Neural progenitor cell (in vitro differentiated cells): Measurements from ENCODE around the gene PRDM12. TPM values are rescaled to one million over a fixed set of nuclear protein-coding genes. Genes with fewer than 3 reads are reported as not detected.
A peak's percentile ranks its signal among the peaks of the same experiment; 100 is the strongest.

Source experiments
- DNase-seq: peaks from one replicate; pipeline ENCODE4 v3.0.0-alpha.2; 2016; ENCODE audit warnings: low spot score
- H2AFZ ChIP-seq: fragments of 200-600 bp; sonication (generic); replicated peaks from 2 replicates; pipeline ENCODE4 v1.6.1; 2016; ENCODE audit warnings: antibody characterized with exemption
- H3F3A ChIP-seq: fragments of 200-600 bp; sonication (generic); 2 replicates; pipeline ENCODE4 v1.6.1; 2016; ENCODE audit warnings: antibody characterized with exemption, low read depth
- H3K27ac ChIP-seq: fragments of 200-600 bp; sonication (generic); 2 replicates; pipeline ENCODE4 v1.5.1; 2016; ENCODE audit warnings: mild to moderate bottlenecking
- H3K27me3 ChIP-seq: fragments of 200-600 bp; sonication (generic); 2 replicates; pipeline ENCODE4 v1.6.1; 2016; ENCODE audit warnings: mild to moderate bottlenecking, moderate library complexity
- H3K36me3 ChIP-seq: fragments of 200-600 bp; sonication (generic); 2 replicates; pipeline ENCODE4 v1.5.1; 2016
- H3K4me1 ChIP-seq: fragments of 200-600 bp; sonication (generic); 2 replicates; pipeline ENCODE4 v1.6.1; 2016; ENCODE audit warnings: mixed run types
- H3K4me2 ChIP-seq: fragments of 200-600 bp; sonication (generic); 2 replicates; pipeline ENCODE4 v1.6.1; 2016
- H3K4me3 ChIP-seq: fragments of 200-600 bp; sonication (generic); 2 replicates; pipeline ENCODE4 v1.5.1; 2016
- H3K79me2 ChIP-seq: fragments of 200-600 bp; sonication (generic); 2 replicates; pipeline ENCODE4 v1.6.1; 2016; ENCODE audit warnings: low read depth
- H3K9ac ChIP-seq: fragments of 200-600 bp; sonication (generic); 2 replicates; pipeline ENCODE4 v1.6.1; 2016
- H3K9me3 ChIP-seq: fragments of 200-600 bp; sonication (generic); 2 replicates; pipeline ENCODE4 v1.5.1; 2016; ENCODE audit warnings: low read depth
- H4K20me1 ChIP-seq: fragments of 200-600 bp; sonication (generic); 2 replicates; pipeline ENCODE4 v1.6.1; 2016; ENCODE audit warnings: low read depth
- H3K27ac Mint-ChIP-seq: 3 replicates; pipeline ENCODE4 v1.8.0; 2021; ENCODE audit warnings: mixed read lengths
- H3K27me3 Mint-ChIP-seq: 2 replicates; pipeline ENCODE4 v1.8.0; 2022; ENCODE audit warnings: low read depth, mild to moderate bottlenecking, inconsistent platforms, moderate library complexity, mixed read lengths; ENCODE audit not compliant: insufficient read depth
- H3K36me3 Mint-ChIP-seq: 3 replicates; pipeline ENCODE4 v1.8.0; 2021; ENCODE audit warnings: mixed read lengths
- H3K4me1 Mint-ChIP-seq: 3 replicates; pipeline ENCODE4 v1.8.0; 2021; ENCODE audit warnings: mixed read lengths
- H3K4me3 Mint-ChIP-seq: 3 replicates; pipeline ENCODE4 v1.8.0; 2021; ENCODE audit warnings: mild to moderate bottlenecking, moderate library complexity, mixed read lengths
- H3K9me3 Mint-ChIP-seq: 3 replicates; pipeline ENCODE4 v1.8.0; 2020; ENCODE audit warnings: mixed read lengths
- EZH2 ChIP-seq: fragments of 200-600 bp; sonication (generic); IDR thresholded peaks from 2 replicates; pipeline ENCODE4 v1.6.1; 2017; ENCODE audit warnings: antibody characterized with exemption, mild to moderate bottlenecking, moderate library complexity
- EZH2phosphoT487 ChIP-seq: fragments of 200-600 bp; sonication (generic); IDR thresholded peaks from 2 replicates; pipeline ENCODE4 v1.6.1; 2017; ENCODE audit warnings: antibody characterized with exemption
- total RNA-seq: library from RNA; depleted of rRNA; stranded (reverse); fragments of >200 nt; gene quantifications from 2 replicates; pipeline ENCODE4 v1.2.3, GENCODE V29; 2015; ENCODE audit warnings: low replicate concordance
- TF ChIP-seq, protein P1 (sequence below): fragments of 200-600 bp; sonication (generic); IDR thresholded peaks from 2 replicates; pipeline ENCODE4 v1.5.1; 2017; ENCODE audit warnings: antibody characterized with exemption, mild to moderate bottlenecking

PRDM12 gene
- total RNA-seq, 1 donor from 2014 or later, result not detected

DNA sequence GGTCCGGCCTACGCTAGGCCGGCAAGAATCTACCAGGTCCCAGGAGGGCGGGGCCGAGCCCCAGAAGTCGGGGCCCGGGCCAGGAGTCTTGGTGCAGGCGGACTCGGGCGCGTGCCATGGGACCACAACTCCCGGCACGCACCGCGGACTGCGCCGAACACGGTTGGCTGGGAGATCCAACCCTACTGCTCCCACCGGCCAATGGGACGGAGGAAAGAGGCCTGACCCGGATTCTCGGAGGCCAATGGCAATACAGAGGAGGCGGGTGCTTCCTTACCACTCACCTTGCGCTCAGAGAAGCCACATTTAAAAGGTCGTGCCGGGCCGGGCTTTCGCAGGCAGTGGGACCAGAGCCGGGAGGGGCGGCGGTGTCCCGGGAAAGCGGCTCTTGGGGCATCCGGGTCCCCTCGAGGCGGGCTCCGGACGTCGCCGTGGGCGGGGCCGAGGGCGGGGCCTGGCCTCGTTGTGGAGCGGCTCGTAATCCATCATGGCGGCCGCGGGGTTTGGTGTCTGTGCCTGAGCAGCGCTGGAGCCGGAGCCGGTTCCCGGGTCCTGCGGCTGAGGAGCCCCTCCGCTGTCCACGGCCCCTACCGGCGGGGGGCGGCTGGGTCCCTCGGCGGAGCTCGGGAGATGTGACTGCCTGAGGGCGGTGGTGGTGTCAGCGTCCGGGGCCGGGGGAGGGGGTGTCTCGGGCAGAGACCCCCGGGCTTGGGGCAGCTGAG, 48.3 kb downstream of the PRDM12 start:
- Mint-ChIP-seq H3K27me3 (no peaks in the 10 kb centered on the region), H3K36me3 (no peaks in the 10 kb centered on the region), H3K4me3 (peak overlapping the region; percentile 97), H3K4me1 (peaks cover 29% of the 10 kb centered on the region), H3K9me3 (no peaks in the 10 kb centered on the region), H3K27ac (peak overlapping the region; percentile 94)
- no peaks in the 10 kb centered on the region for H3K9me3 ChIP-seq
- H3K4me2 ChIP-seq, result peak overlapping the region; percentile 98
- peaks cover 46% of the 10 kb centered on the region for H3K79me2 ChIP-seq
- peaks cover 39% of the 10 kb centered on the region for H4K20me1 ChIP-seq
- no peaks in the 10 kb centered on the region for H3K36me3 ChIP-seq
- peak; percentile 100 for DNase-seq
- peak overlapping the region; percentile 96 for H2AFZ ChIP-seq
- TF ChIP-seq EZH2phosphoT487, result no peak
- H3K27me3 ChIP-seq, result no peaks in the 10 kb centered on the region
- peak overlapping the region; percentile 71 for H3K9ac ChIP-seq
- peaks cover 20% of the 10 kb centered on the region for H3K4me1 ChIP-seq
- H3K27ac ChIP-seq, result peak overlapping the region; percentile 99
- H3F3A ChIP-seq, result peaks cover 25% of the 10 kb centered on the region
- peak overlapping the region; percentile 89 for H3K4me3 ChIP-seq

DNA sequence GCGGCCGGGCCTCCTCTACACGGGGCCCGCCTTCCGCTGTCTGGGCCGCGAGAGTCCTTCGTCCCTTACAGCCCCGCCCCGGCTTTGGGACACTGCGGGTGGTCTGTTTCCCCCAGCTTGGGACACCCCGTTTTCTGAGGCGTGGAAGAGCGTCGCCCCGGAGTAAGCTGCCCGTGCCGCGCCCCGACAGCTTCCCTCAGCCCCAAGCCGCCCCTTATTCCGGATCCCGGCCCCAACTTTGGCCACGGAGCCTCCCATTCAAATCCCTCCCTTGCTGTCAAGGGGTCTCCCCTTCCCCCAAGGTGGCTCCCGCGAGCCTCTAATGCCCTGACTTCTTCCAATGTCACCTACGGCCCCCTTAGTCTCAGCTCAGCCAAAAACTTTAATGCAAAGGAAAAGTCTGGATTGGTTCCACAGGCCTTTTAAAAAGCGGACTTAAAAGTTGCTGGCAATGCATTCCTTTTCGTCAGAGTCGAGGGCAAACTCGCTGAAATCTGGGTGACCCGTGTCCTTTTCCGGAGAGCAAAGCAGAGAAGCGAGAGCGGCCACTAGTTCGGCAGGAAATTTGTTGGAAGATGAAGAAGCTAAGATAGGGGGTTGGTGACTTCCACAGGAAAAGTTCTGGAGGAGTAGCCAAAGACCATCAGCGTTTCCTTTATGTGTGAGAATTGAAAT, 49.0 kb downstream of the PRDM12 start:
- Histone ChIP-seq H3F3A (peaks cover 24% of the 10 kb centered on the region), H3K27ac (peak overlapping the region; percentile 99), H3K36me3 (no peaks in the 10 kb centered on the region), H3K4me3 (peak overlapping the region; percentile 89), H3K9me3 (no peaks in the 10 kb centered on the region), H3K27me3 (no peaks in the 10 kb centered on the region), H3K9ac (peak overlapping the region; percentile 71), H3K79me2 (peaks cover 53% of the 10 kb centered on the region), H2AFZ (peak overlapping the region; percentile 96), H4K20me1 (peaks cover 42% of the 10 kb centered on the region), H3K4me2 (peak overlapping the region; percentile 98), H3K4me1 (peaks cover 20% of the 10 kb centered on the region)
- peaks cover 29% of the 10 kb centered on the region for H3K4me1 Mint-ChIP-seq
- peak overlapping the region; percentile 92 for H3K27ac Mint-ChIP-seq
- no peaks in the 10 kb centered on the region for H3K9me3 Mint-ChIP-seq
- no peak for DNase-seq
- peak overlapping the region; percentile 97 for H3K4me3 Mint-ChIP-seq
- no peaks in the 10 kb centered on the region for H3K36me3 Mint-ChIP-seq
- TF ChIP-seq, protein P1, sequence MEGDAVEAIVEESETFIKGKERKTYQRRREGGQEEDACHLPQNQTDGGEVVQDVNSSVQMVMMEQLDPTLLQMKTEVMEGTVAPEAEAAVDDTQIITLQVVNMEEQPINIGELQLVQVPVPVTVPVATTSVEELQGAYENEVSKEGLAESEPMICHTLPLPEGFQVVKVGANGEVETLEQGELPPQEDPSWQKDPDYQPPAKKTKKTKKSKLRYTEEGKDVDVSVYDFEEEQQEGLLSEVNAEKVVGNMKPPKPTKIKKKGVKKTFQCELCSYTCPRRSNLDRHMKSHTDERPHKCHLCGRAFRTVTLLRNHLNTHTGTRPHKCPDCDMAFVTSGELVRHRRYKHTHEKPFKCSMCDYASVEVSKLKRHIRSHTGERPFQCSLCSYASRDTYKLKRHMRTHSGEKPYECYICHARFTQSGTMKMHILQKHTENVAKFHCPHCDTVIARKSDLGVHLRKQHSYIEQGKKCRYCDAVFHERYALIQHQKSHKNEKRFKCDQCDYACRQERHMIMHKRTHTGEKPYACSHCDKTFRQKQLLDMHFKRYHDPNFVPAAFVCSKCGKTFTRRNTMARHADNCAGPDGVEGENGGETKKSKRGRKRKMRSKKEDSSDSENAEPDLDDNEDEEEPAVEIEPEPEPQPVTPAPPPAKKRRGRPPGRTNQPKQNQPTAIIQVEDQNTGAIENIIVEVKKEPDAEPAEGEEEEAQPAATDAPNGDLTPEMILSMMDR, result no peak
- TF ChIP-seq EZH2phosphoT487 (no peak), EZH2 (no peak)
- no peaks in the 10 kb centered on the region for H3K27me3 Mint-ChIP-seq

DNA sequence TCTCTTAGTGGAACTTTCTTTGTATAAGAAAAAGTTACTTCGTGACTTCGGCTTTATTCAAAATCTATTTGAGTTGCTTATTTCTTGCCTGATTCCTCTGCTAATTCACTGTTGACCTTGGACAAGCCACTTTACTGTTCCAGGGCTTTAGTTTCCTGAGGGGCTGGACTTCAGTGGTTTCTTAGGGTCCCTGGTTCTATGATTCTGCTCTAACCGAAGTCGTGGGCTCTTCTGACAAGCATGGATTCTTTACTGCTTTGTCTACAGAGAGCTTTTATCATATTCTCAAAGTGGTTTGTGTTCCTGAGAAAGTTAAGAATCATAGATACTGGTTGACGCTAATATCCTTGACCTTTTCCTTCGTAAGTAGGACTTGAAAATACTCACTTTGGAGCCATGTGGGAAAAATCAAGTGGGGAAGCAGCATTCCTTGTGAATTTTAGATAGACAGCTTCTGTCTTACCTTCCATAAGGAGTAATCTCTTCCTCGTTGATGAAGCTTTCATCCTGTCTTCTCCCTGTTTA, 50.3 kb downstream of the PRDM12 start:
- Histone ChIP-seq H3K27me3 (no peaks in the 10 kb centered on the region), H2AFZ (no peak overlapping the region), H3K4me1 (peaks cover 20% of the 10 kb centered on the region), H3K4me2 (peak overlapping the region; percentile 98), H3K36me3 (no peaks in the 10 kb centered on the region), H3K79me2 (peaks cover 65% of the 10 kb centered on the region), H3K9ac (no peak overlapping the region), H3K4me3 (peak overlapping the region; percentile 89), H3K27ac (no peak overlapping the region), H4K20me1 (peaks cover 45% of the 10 kb centered on the region), H3F3A (peaks cover 24% of the 10 kb centered on the region), H3K9me3 (no peaks in the 10 kb centered on the region)
- H3K36me3 Mint-ChIP-seq, result no peaks in the 10 kb centered on the region
- no peaks in the 10 kb centered on the region for H3K27me3 Mint-ChIP-seq
- H3K4me1 Mint-ChIP-seq, result peaks cover 29% of the 10 kb centered on the region
- no peak for TF ChIP-seq EZH2phosphoT487
- TF ChIP-seq EZH2, result no peak
- TF ChIP-seq, protein P1, result no peak
- no peaks in the 10 kb centered on the region for H3K9me3 Mint-ChIP-seq
- no peak overlapping the region for H3K27ac Mint-ChIP-seq
- peak overlapping the region; percentile 97 for H3K4me3 Mint-ChIP-seq
- DNase-seq, result no peak
